Mesendoderm (in vitro differentiated cells): ENCODE results near the gene CNTNAP1. TPM values are rescaled to one million over a fixed set of nuclear protein-coding genes. Genes with fewer than 3 reads are reported as not detected.

Source experiments
- DNase-seq: peaks from one replicate; pipeline ENCODE4 v3.0.0; 2013
- H2AK5ac ChIP-seq: 2 replicates; pipeline ENCODE4 v1.6.1; 2013; ENCODE audit warnings: low read length, inconsistent platforms
- H2BK120ac ChIP-seq: 2 replicates; pipeline ENCODE4 v1.6.1; 2013; ENCODE audit warnings: low read depth, mild to moderate bottlenecking, low read length, moderate library complexity, mixed read lengths
- H2BK15ac ChIP-seq: replicated peaks from 2 replicates; pipeline ENCODE4 v1.6.1; 2013; ENCODE audit warnings: low read depth, mild to moderate bottlenecking, moderate library complexity
- H2BK5ac ChIP-seq: 2 replicates; pipeline ENCODE4 v1.6.1; 2013; ENCODE audit warnings: low read length, inconsistent platforms
- H3K18ac ChIP-seq: 2 replicates; pipeline ENCODE4 v1.6.1; 2013; ENCODE audit warnings: mild to moderate bottlenecking, low read length, mixed read lengths
- H3K23ac ChIP-seq: one replicate; pipeline ENCODE4 v1.6.1; 2013; ENCODE audit warnings: low read length
- H3K27ac ChIP-seq: 2 replicates; pipeline ENCODE4 v1.5.1; 2013; ENCODE audit warnings: low read depth, mild to moderate bottlenecking, inconsistent platforms, low read length, moderate library complexity
- H3K27me3 ChIP-seq: 2 replicates; pipeline ENCODE4 v1.6.1; 2013; ENCODE audit warnings: low read length, control low read depth, mild to moderate bottlenecking, inconsistent platforms; ENCODE audit not compliant: insufficient read depth, poor library complexity
- H3K36me3 ChIP-seq: 2 replicates; pipeline ENCODE4 v1.6.1; 2013; ENCODE audit warnings: low read length, inconsistent platforms; ENCODE audit not compliant: control insufficient read depth, insufficient read depth
- H3K4ac ChIP-seq: one replicate; pipeline ENCODE4 v1.6.1; 2013; ENCODE audit warnings: low read depth, mild to moderate bottlenecking, low read length, moderate library complexity
- H3K4me1 ChIP-seq: 2 replicates; pipeline ENCODE4 v1.6.1; 2013; ENCODE audit warnings: low read depth, low read length, inconsistent platforms; ENCODE audit not compliant: control insufficient read depth
- H3K4me2 ChIP-seq: 2 replicates; pipeline ENCODE4 v1.6.1; 2013; ENCODE audit warnings: low read length
- H3K4me3 ChIP-seq: 2 replicates; pipeline ENCODE4 v1.5.1; 2013; ENCODE audit warnings: mild to moderate bottlenecking, low read length
- H3K56ac ChIP-seq: one replicate; pipeline ENCODE4 v1.6.1; 2013; ENCODE audit warnings: low read length
- H3K79me1 ChIP-seq: 2 replicates; pipeline ENCODE4 v1.6.1; 2013; ENCODE audit warnings: low read length, inconsistent platforms
- H3K79me2 ChIP-seq: 2 replicates; pipeline ENCODE4 v1.6.1; 2013; ENCODE audit warnings: mild to moderate bottlenecking, low read length; ENCODE audit not compliant: control insufficient read depth, insufficient read depth
- H3K9ac ChIP-seq: 2 replicates; pipeline ENCODE4 v1.6.1; 2013; ENCODE audit warnings: low read length, inconsistent platforms
- H4K5ac ChIP-seq: one replicate; pipeline ENCODE4 v1.6.1; 2013; ENCODE audit warnings: low read length
- H4K8ac ChIP-seq: one replicate; pipeline ENCODE4 v1.6.1; 2013; ENCODE audit warnings: low read depth, mild to moderate bottlenecking, control low read depth, low read length, moderate library complexity
- WGBS: extraction: QIAGEN DNeasy Blood & Tissue Kit; methylation state at CpG from one replicate; pipeline ENCODE4 v1.1.7; 2013; ENCODE audit warnings: low lambda C conversion rate, missing lambda C conversion rate; ENCODE audit not compliant: insufficient coverage; ENCODE audit errors: extremely low coverage; 5-methylcytosine and 5-hydroxymethylcytosine counted together
- polyA plus RNA-seq, 2 experiments: library from polyadenylated mRNA; stranded (reverse); fragments of 200-250 nt; gene quantifications; one replicate each; pipeline ENCODE4 v1.2.3, GENCODE V29; 2013

CNTNAP1 gene
- polyA plus RNA-seq (2013, experiment 1 of 2): 0.32 TPM
- polyA plus RNA-seq (2013, experiment 2 of 2): 0.27 TPM

DNA sequence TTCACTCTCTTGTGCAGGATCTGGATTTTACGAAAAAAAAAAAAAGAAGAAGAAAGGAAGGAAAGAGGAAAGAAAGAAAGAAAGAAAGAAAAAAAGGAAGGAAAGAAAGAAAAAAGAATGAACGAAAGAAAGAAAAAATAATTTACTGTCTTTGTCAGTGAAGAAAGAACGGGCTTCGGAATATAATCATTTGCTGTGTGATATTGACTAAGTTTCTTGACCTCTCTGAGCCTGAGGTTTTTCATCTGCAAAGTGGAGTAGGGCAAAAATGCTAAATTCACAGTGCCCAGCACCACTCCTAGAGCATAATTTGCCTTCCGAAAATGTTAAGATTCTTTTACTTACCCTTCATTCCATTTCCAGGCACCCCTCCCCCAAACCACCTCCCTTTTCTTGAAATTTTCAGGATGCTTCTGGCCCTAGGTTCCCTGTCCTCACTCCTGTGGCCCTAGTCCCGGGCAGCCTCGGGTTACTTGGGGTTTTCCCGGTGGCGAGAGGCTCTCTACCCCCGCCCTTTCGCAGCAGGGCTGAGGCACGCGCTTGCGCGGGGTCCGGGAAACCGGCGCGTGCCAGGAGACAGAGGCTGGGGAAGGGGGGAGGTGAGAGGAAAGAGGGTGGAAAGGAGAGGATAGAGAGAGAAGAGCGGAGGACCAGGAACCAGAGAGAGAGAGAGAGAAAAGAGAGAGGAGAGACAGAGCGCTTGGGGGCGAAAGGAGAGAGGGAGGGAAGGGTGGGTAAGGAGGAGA is at the start of gene CNTNAP1:
CNTNAP1 (plus strand) TSS at position 556 of the 746 bp plus-strand sequence. CDS start 299 bp downstream, outside the sequence.
- Histone ChIP-seq H3K79me2 (no peaks in the 10 kb centered on the region), H4K5ac (no peak within 1 kb of the TSS), H2AK5ac (peak within 1 kb of the TSS; percentile 88), H3K79me1 (no peaks in the 10 kb centered on the region), H3K18ac (peak within 1 kb of the TSS; percentile 25), H3K4me3 (peak within 1 kb of the TSS; percentile 17), H3K23ac (no peak within 1 kb of the TSS), H4K8ac (no peak within 1 kb of the TSS), H3K4me2 (peak within 1 kb of the TSS; percentile 33), H2BK120ac (no peak within 1 kb of the TSS), H2BK5ac (no peak within 1 kb of the TSS), H3K27me3 (peaks cover 4% of the 10 kb centered on the region), H3K36me3 (no peaks in the 10 kb centered on the region), H3K27ac (peak within 1 kb of the TSS; percentile 28), H3K56ac (peak within 1 kb of the TSS; percentile 79), H3K4ac (no peak within 1 kb of the TSS), H3K9ac (peak within 1 kb of the TSS; percentile 37), H2BK15ac (no peak within 1 kb of the TSS), H3K4me1 (peaks cover 15% of the 10 kb centered on the region)
- no CpG with 5 or more reads among the region's 22 CpGs for WGBS
- DNase-seq: peak; percentile 76

DNA sequence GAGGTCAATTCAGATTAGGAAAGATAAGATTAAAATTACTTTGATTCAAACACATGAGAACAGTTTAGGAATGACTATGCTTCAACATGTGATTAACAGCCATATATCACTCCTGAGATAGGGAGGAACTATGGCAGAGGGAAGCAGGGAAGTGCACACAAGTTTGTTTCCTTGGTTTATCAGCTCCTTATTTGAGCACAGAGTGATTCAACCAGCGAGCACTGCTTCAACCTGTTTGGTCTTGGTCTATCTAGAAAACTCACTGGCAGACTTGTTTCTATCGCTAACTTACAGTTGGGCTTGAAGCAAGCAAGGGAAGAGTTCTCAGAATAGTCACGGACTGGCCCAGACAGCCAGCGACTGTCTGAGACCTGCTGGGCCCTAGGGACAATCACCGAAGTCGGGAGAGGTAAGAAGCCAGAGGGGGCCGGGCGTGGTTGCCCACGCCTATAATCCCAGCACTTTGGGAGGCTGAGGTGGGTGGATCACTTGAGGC is 49.3 kb upstream of the CNTNAP1 start:
- no peak overlapping the region for H2BK5ac ChIP-seq
- H2AK5ac ChIP-seq: no peak overlapping the region
- no peaks in the 10 kb centered on the region for H3K27me3 ChIP-seq
- no peak overlapping the region for H3K4me3 ChIP-seq
- no peak overlapping the region for H3K9ac ChIP-seq
- H2BK120ac ChIP-seq: no peak overlapping the region
- no peak overlapping the region for H2BK15ac ChIP-seq
- H3K4me2 ChIP-seq: no peak overlapping the region
- no peak overlapping the region for H3K18ac ChIP-seq
- no peaks in the 10 kb centered on the region for H3K79me1 ChIP-seq
- DNase-seq: no peak
- H3K36me3 ChIP-seq: no peaks in the 10 kb centered on the region
- H3K27ac ChIP-seq: no peak overlapping the region
- no CpG with 5 or more reads among the region's 9 CpGs for WGBS
- no peak overlapping the region for H3K23ac ChIP-seq
- no peak overlapping the region for H4K5ac ChIP-seq
- H4K8ac ChIP-seq: no peak overlapping the region
- no peaks in the 10 kb centered on the region for H3K79me2 ChIP-seq
- H3K4me1 ChIP-seq: no peaks in the 10 kb centered on the region
- no peak overlapping the region for H3K4ac ChIP-seq
- H3K56ac ChIP-seq: no peak overlapping the region

DNA sequence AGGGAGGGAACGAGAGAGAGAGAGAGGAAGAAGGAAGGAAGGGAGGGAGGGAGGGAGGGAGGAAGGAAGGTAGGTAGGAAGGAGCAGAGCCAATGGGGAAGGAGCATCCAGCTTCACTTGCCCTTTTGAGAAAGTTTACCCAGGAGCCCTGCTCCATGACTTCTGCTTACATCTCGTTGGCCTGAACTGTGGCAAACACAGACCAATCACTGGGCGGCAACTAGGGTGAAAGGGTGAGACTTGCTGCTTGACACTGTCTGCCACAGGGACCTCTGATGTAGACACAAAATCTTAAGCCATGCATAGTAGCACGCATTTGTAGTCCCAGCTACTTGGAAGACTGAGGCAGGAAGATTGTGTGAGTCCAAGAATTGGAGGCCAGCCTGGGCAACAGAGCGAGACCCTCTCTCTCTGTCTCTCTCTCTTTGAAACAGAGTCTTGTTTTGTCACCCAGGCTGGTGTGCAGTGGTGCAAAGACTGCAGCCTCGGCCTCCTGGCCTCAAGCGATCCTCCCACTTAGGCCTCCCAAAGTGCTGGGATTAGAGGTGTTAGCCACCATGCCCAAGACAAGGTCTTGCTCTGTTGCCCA is 42.7 kb upstream of the CNTNAP1 start:
- Histone ChIP-seq H2BK5ac (no peak overlapping the region), H3K56ac (no peak overlapping the region), H3K4me2 (no peak overlapping the region), H2BK15ac (no peak overlapping the region), H3K18ac (no peak overlapping the region), H3K4me1 (no peaks in the 10 kb centered on the region), H3K4me3 (no peak overlapping the region), H3K4ac (no peak overlapping the region), H4K5ac (no peak overlapping the region), H3K36me3 (no peaks in the 10 kb centered on the region), H4K8ac (no peak overlapping the region), H3K79me2 (no peaks in the 10 kb centered on the region), H2BK120ac (no peak overlapping the region), H3K23ac (no peak overlapping the region), H3K27ac (no peak overlapping the region), H2AK5ac (no peak overlapping the region), H3K27me3 (no peaks in the 10 kb centered on the region), H3K79me1 (no peaks in the 10 kb centered on the region), H3K9ac (no peak overlapping the region)
- no CpG with 5 or more reads among the region's 7 CpGs for WGBS
- DNase-seq: no peak

DNA sequence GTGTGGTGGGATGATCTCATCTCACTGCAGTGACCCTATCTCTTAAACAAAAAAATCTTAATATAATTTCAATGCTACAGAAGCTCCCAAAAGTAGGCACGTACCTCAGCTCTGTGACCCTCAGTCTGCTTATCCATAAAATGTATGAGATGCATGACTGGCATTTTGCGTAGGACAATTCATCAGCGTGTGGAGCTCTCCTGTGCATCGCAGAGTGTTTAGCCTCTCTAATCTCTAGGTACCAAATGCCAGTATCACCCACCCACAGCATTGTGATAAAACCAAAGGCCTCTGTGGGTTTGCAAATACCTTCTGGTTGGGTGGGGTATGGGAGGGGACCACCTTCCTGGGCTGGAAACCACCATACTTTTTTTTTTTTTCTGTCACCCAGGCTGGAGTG is 42.2 kb upstream of the CNTNAP1 start:
- Histone ChIP-seq H3K4me1 (no peaks in the 10 kb centered on the region), H3K9ac (no peak overlapping the region), H4K8ac (no peak overlapping the region), H2AK5ac (no peak overlapping the region), H3K23ac (no peak overlapping the region), H3K4ac (no peak overlapping the region), H3K27ac (no peak overlapping the region), H2BK15ac (no peak overlapping the region), H3K56ac (no peak overlapping the region), H3K27me3 (no peaks in the 10 kb centered on the region), H3K4me3 (no peak overlapping the region), H4K5ac (no peak overlapping the region), H3K79me2 (no peaks in the 10 kb centered on the region), H3K4me2 (no peak overlapping the region), H2BK120ac (no peak overlapping the region), H3K18ac (no peak overlapping the region), H3K36me3 (no peaks in the 10 kb centered on the region), H3K79me1 (no peaks in the 10 kb centered on the region), H2BK5ac (no peak overlapping the region)
- WGBS: no CpG with 5 or more reads among the region's 4 CpGs
- no peak for DNase-seq

DNA sequence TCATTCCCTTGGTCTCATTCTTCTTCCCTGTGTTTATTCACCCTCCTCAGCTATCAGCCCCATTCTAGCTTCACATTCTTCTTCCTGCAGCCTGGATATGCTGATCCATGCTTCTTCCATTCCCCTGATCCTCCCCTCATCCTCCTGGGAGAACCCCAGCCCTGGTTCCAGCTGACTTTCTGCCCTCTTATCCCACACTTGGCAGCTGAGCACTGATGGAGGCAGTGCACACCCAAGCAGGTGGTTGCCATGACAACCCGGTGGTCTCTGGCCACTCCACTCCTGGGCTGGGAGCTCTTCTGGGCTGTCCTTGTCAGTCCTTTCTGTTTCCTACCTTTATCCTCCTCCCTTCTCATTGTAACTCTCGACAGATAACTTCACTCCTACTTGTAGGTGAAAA is 40.0 kb upstream of the CNTNAP1 start:
- Histone ChIP-seq H3K18ac (no peak overlapping the region), H3K4me1 (no peaks in the 10 kb centered on the region), H3K79me1 (no peaks in the 10 kb centered on the region), H2BK120ac (no peak overlapping the region), H3K27ac (no peak overlapping the region), H3K23ac (no peak overlapping the region), H2BK15ac (no peak overlapping the region), H3K79me2 (no peaks in the 10 kb centered on the region), H4K8ac (no peak overlapping the region), H3K56ac (no peak overlapping the region), H3K4me3 (no peak overlapping the region), H3K4me2 (no peak overlapping the region), H3K9ac (no peak overlapping the region), H3K27me3 (no peaks in the 10 kb centered on the region), H3K4ac (no peak overlapping the region), H4K5ac (no peak overlapping the region), H2BK5ac (no peak overlapping the region), H2AK5ac (no peak overlapping the region), H3K36me3 (no peaks in the 10 kb centered on the region)
- no CpG with 5 or more reads among the region's 2 CpGs for WGBS
- DNase-seq: no peak
